Activated CD4-positive, alpha-beta T cell treated with anti-CD3 and anti-CD28 coated beads for 36 hours (primary cell): ENCODE measurements around the gene MYL9. TPM values are rescaled to one million over a fixed set of nuclear protein-coding genes. Genes with fewer than 3 reads are reported as not detected.
"Not testable (repeated sequence)": the region's sequence is repeated elsewhere in the genome, so short reads cannot be mapped to it uniquely, and the experiment has no call there.

Experiments used
- ATAC-seq: fragments of 200-7000 bp; cut with Tn5 transposase; one replicate; pipeline ENCODE4 v1.10.0; 2021; ENCODE audit warnings: mild to moderate bottlenecking, moderate library complexity
- CTCF ChIA-PET: fragments of 350-600 bp; sonication (Branson Sonifier 250); formaldehyde crosslinking; loops from one replicate; lab custom pipeline; 2021; ENCODE audit warnings: antibody characterized with exemption; lab: Charles Lee
- POLR2A ChIA-PET: fragments of 350-600 bp; sonication (Branson Sonifier 250); formaldehyde crosslinking; loops from one replicate; lab custom pipeline; 2021; ENCODE audit warnings: antibody characterized with exemption, inconsistent platforms; lab: Charles Lee
- DNase-seq: peaks from one replicate; pipeline ENCODE4 v3.0.0-alpha.2; 2020
- H3K27ac Mint-ChIP-seq: one replicate; pipeline ENCODE4 v1.8.0; 2021; ENCODE audit warnings: mixed read lengths
- H3K27me3 Mint-ChIP-seq: one replicate; pipeline ENCODE4 v1.8.0; 2021; ENCODE audit warnings: mixed read lengths
- H3K36me3 Mint-ChIP-seq: one replicate; pipeline ENCODE4 v1.8.0; 2021; ENCODE audit warnings: low read depth, mixed read lengths
- H3K4me1 Mint-ChIP-seq: one replicate; pipeline ENCODE4 v1.8.0; 2021; ENCODE audit warnings: mixed read lengths
- H3K4me3 Mint-ChIP-seq: one replicate; pipeline ENCODE4 v1.8.0; 2021; ENCODE audit warnings: mild to moderate bottlenecking, moderate library complexity, mixed read lengths
- H3K9me3 Mint-ChIP-seq: one replicate; pipeline ENCODE4 v1.8.0; 2021; ENCODE audit warnings: low read depth, mixed read lengths
- intact Hi-C, 2 experiments: fragments of 100-400 bp; cut with DNase I in 1 of 2; cut with micrococcal nuclease in 1 of 2; formaldehyde crosslinking; loops; one replicate each; pipeline versions ENCODE4 v1.14.2 to v1.15.1; 2022 to 2024; cut with DNase I, micrococcal nuclease
- total RNA-seq, 2 experiments: library from RNA; stranded (reverse); gene quantifications; one replicate each; pipeline ENCODE4 v1.2.3, GENCODE V29; 2021

MYL9 gene
- total RNA-seq, 2 experiments from 2014 or later: 0.60 to 0.66 TPM

DNA sequence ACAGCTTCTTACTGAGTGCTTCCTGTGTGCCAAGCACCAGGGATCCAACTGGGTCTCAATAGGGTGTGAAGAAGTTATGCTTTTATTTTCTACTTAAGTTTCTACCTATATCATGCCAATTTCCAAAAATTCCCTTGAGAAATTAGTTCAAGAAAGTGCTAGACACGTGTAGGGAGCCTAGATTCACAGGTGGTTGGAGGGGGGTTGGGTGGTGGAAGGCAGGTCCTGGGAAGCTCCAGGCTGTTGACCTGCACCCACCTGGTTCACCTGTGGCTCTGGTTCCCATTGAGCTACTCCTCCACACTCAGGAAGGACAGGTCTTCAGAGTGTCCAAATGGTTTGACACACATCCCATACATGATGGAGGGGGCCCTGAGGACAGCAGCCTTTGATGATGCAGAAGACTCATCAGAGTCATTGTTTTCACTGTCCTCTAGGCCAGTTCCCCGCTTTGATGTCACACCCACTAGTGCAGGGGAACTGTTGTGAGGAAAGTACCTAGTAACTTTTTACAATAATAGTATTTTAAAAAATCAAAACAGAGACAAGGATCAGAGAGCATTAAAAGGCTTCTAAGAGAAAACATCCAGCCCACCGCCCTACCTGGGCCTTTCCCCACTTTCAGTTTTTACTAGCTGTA lies 39.8 kb upstream of the MYL9 start:
- intact Hi-C loops: no loop called here
- CTCF ChIA-PET: interaction anchor here (0.6 to 1.8 kb wide), 5 partner anchors 9 to 387 kb away, joined by 3 to 6 read pairs (median 3); no protein-coding TSS in a partner anchor
- ATAC-seq (peak; percentile 49), DNase-seq (peak; percentile 25)
- peaks cover 11% of the 10 kb centered on the region for H3K36me3 Mint-ChIP-seq
- peak overlapping the region; percentile 19 for H3K27ac Mint-ChIP-seq
- peaks cover 8% of the 10 kb centered on the region for H3K4me1 Mint-ChIP-seq
- no peaks in the 10 kb centered on the region for H3K9me3 Mint-ChIP-seq
- H3K4me3 Mint-ChIP-seq: no peak overlapping the region
- POLR2A ChIA-PET: interaction anchor here (1.7 kb wide), 1 partner anchor 9 kb away, joined by 6 read pairs; no protein-coding TSS in a partner anchor
- H3K27me3 Mint-ChIP-seq: no peaks in the 10 kb centered on the region

DNA sequence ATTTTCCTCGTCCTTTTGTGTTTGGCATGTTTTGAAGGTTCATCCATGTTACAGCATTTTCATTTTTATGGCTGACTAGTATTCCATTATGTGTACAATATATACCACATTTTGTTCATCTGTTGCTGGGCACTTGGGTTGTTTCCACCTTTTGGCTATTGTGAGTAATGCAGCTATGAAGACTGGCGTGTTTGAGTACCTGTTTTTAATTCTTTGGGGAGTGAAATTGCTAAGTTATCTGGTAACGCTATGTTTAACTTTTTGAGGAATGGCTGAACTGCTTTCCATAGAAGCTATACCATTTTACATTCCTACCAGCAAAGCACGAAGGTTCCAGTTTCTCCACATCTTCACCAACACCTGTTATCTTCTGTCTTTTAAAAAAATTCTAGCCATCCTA lies 37.0 kb upstream of the MYL9 start:
- ChIA-PET CTCF (no interaction called here), POLR2A (no interaction called here)
- no peak overlapping the region for H3K4me3 Mint-ChIP-seq
- H3K27me3 Mint-ChIP-seq: no peaks in the 10 kb centered on the region
- H3K36me3 Mint-ChIP-seq: peaks cover 11% of the 10 kb centered on the region
- no peak for ATAC-seq
- intact Hi-C loops: no loop called here
- no peaks in the 10 kb centered on the region for H3K9me3 Mint-ChIP-seq
- DNase-seq: no peak
- peaks cover 8% of the 10 kb centered on the region for H3K4me1 Mint-ChIP-seq
- H3K27ac Mint-ChIP-seq: no peak overlapping the region

DNA sequence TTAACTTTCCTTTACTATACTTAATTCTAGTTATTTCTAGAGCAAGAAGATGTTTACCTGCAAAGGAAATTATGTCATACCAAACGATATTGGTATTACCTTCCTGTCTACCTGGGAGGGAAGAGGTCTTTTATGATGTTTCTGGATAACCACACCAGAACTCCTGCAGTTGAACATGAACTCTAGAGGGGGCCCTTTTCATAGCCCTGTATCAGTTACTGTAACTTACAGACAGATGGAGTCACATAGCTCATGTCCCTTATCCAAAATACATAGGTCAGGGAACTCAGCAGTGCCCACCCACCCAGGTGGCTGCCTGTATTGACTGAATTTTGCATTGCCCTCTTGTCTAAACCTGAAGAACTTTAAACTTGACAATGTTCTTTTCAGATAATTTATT lies 35.1 kb upstream of the MYL9 start:
- Mint-ChIP-seq H3K27me3 (no peaks in the 10 kb centered on the region), H3K9me3 (no peaks in the 10 kb centered on the region), H3K4me3 (no peak overlapping the region), H3K4me1 (peaks cover 8% of the 10 kb centered on the region), H3K27ac (no peak overlapping the region), H3K36me3 (peaks cover 5% of the 10 kb centered on the region)
- DNase-seq (no peak), ATAC-seq (peak; percentile 74)
- intact Hi-C loops: no loop called here
- ChIA-PET POLR2A (no interaction called here), CTCF (interaction anchor here (0.6 to 1.0 kb wide), 4 partner anchors 14 to 372 kb away, joined by 3 read pairs; no protein-coding TSS in a partner anchor)

GRCh38 chr20:36507746-36508145 lies 33.6 kb upstream of the MYL9 start:
- peaks cover 5% of the 10 kb centered on the region for H3K36me3 Mint-ChIP-seq
- ATAC-seq (no peak), DNase-seq (no peak)
- intact Hi-C loops: no loop called here
- H3K27ac Mint-ChIP-seq: no peak overlapping the region
- H3K4me3 Mint-ChIP-seq: no peak overlapping the region
- ChIA-PET CTCF (no interaction called here), POLR2A (no interaction called here)
- no peaks in the 10 kb centered on the region for H3K9me3 Mint-ChIP-seq
- H3K27me3 Mint-ChIP-seq: no peaks in the 10 kb centered on the region
- peaks cover 2% of the 10 kb centered on the region for H3K4me1 Mint-ChIP-seq

GRCh38 chr20:36519012-36519719 lies 22.2 kb upstream of the MYL9 start:
- no peaks in the 10 kb centered on the region for H3K27me3 Mint-ChIP-seq
- intact Hi-C loops: loop anchor here in 1 of 2 experiments (1.0 to 2.0 kb wide), 2 partner anchors 54 kb away; partner anchors contain the start of gene TGIF2
- ChIA-PET POLR2A (interaction anchor here (0.5 to 0.6 kb wide), 3 partner anchors 249 to 721 kb away, joined by 3 to 4 read pairs (median 3); no protein-coding TSS in a partner anchor), CTCF (interaction anchor here (0.7 kb wide), 1 partner anchor 76 kb away, joined by 3 read pairs; no protein-coding TSS in a partner anchor)
- H3K4me3 Mint-ChIP-seq: no peak overlapping the region
- ATAC-seq (peak; percentile 87), DNase-seq (peak; percentile 61)
- H3K4me1 Mint-ChIP-seq: peaks cover 14% of the 10 kb centered on the region
- H3K27ac Mint-ChIP-seq: peak overlapping the region; percentile 76
- peaks cover 2% of the 10 kb centered on the region for H3K36me3 Mint-ChIP-seq
- H3K9me3 Mint-ChIP-seq: no peaks in the 10 kb centered on the region

DNA sequence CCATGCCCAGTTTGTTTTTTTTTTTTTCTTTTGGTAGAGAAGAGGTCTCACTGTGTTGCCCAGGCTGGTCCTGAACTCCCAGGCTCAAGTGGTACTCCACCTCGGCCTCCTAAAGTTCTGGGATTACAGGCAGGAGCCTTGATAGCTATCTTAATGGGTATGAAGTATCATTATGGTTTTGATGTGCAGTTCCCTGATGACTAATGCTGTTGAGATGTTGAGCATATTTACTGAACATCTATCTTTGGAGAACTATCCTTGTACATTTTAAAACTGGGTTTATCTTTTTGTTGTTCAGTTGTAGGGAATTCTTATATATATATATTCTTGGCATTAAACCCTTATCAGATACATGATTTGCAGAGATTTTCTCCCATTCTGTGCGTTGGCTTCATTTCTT lies 21.4 kb upstream of the MYL9 start:
- no peak overlapping the region for H3K4me3 Mint-ChIP-seq
- CTCF ChIA-PET: interaction anchor here (0.7 kb wide), 1 partner anchor 75 kb away, joined by 3 read pairs; no protein-coding TSS in a partner anchor

DNA sequence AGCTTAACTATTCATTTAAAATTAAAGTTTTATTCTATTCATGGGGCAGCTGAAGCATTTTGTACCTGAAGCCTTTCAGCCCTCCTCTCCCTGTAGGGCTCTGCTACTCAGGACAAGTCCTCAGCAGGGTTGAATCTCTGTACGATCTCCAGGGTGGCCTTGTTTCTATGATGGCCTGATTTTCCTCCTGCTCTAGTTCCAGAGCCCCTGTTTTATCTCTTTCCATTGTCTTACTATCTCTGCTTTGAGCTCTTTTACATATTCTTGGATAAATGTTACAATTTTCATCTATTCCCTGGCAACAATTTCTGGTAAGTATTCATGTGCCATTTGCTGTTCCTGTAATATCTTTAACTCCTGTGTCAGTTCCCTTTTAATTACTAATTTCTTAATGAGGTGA lies 19.8 kb upstream of the MYL9 start:
- H3K27ac Mint-ChIP-seq: peak overlapping the region; percentile 59
- ATAC-seq: no peak
- no peak overlapping the region for H3K4me3 Mint-ChIP-seq
- H3K4me1 Mint-ChIP-seq: peaks cover 14% of the 10 kb centered on the region
- intact Hi-C loops: no loop called here
- H3K27me3 Mint-ChIP-seq: no peaks in the 10 kb centered on the region
- H3K9me3 Mint-ChIP-seq: no peaks in the 10 kb centered on the region
- ChIA-PET POLR2A (no interaction called here), CTCF (no interaction called here)
- no peak for DNase-seq
- H3K36me3 Mint-ChIP-seq: peaks cover 5% of the 10 kb centered on the region

More for the DNA sequence above, 21.4 kb upstream of the MYL9 start:
- H3K27ac Mint-ChIP-seq: peak overlapping the region; percentile 76
- no peaks in the 10 kb centered on the region for H3K9me3 Mint-ChIP-seq
- no peaks in the 10 kb centered on the region for H3K27me3 Mint-ChIP-seq
- DNase-seq (no peak), ATAC-seq (peak; percentile 55)
- H3K4me1 Mint-ChIP-seq: peaks cover 14% of the 10 kb centered on the region
- POLR2A ChIA-PET: no interaction called here
- intact Hi-C loops: loop anchor here in 1 of 2 experiments (1.0 to 2.0 kb wide), 2 partner anchors 53 to 55 kb away; partner anchors contain the start of gene TGIF2
- H3K36me3 Mint-ChIP-seq: peaks cover 2% of the 10 kb centered on the region

DNA sequence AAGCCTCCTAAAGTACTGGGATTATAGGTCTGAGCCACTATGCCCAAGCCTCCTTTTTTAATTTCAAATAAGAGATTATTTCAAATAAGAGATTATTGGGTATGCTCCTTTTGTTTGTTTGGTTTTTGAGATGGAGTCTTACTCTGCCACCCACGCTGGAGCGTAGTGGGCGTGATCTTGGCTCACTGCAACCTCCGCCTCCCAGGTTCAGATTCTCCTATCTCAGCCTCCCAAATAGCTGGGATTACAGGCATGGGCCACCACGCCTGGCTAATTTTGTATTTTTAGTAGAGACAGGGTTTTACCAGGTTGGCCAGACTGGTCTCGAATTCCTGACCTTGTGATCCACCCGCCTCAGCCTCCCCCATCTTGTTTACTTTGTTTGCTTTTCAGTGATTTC lies 18.9 kb upstream of the MYL9 start:
- H3K9me3 Mint-ChIP-seq, CTCF ChIA-PET, H3K4me3 Mint-ChIP-seq, H3K27me3 Mint-ChIP-seq, H3K36me3 Mint-ChIP-seq, H3K27ac Mint-ChIP-seq, intact Hi-C loops, DNase-seq, ATAC-seq: not testable (repeated sequence)
- POLR2A ChIA-PET: interaction anchor here (0.6 kb wide), 1 partner anchor 424 kb away, joined by 3 read pairs; no protein-coding TSS in a partner anchor
- peaks cover 14% of the 10 kb centered on the region for H3K4me1 Mint-ChIP-seq

GRCh38 chr20:36523341-36523740 lies 18.0 kb upstream of the MYL9 start:
- peaks cover 11% of the 10 kb centered on the region for H3K36me3 Mint-ChIP-seq
- no peaks in the 10 kb centered on the region for H3K27me3 Mint-ChIP-seq
- DNase-seq (no peak), ATAC-seq (no peak)
- H3K4me3 Mint-ChIP-seq: no peak overlapping the region
- POLR2A ChIA-PET: no interaction called here
- no peak overlapping the region for H3K27ac Mint-ChIP-seq
- CTCF ChIA-PET: no interaction called here
- no peaks in the 10 kb centered on the region for H3K9me3 Mint-ChIP-seq
- peaks cover 13% of the 10 kb centered on the region for H3K4me1 Mint-ChIP-seq
- intact Hi-C loops: no loop called here

GRCh38 chr20:36525620-36526365 lies 15.5 kb upstream of the MYL9 start:
- ChIA-PET POLR2A (no interaction called here), CTCF (interaction anchor here (1.3 kb wide), 1 partner anchor 60 kb away, joined by 5 read pairs; no protein-coding TSS in a partner anchor)
- intact Hi-C loops: no loop called here
- H3K9me3 Mint-ChIP-seq: no peaks in the 10 kb centered on the region
- H3K27ac Mint-ChIP-seq: no peak overlapping the region
- ATAC-seq (no peak), DNase-seq (no peak)
- H3K4me3 Mint-ChIP-seq: no peak overlapping the region
- H3K36me3 Mint-ChIP-seq: peaks cover 11% of the 10 kb centered on the region
- H3K4me1 Mint-ChIP-seq: no peaks in the 10 kb centered on the region
- no peaks in the 10 kb centered on the region for H3K27me3 Mint-ChIP-seq

DNA sequence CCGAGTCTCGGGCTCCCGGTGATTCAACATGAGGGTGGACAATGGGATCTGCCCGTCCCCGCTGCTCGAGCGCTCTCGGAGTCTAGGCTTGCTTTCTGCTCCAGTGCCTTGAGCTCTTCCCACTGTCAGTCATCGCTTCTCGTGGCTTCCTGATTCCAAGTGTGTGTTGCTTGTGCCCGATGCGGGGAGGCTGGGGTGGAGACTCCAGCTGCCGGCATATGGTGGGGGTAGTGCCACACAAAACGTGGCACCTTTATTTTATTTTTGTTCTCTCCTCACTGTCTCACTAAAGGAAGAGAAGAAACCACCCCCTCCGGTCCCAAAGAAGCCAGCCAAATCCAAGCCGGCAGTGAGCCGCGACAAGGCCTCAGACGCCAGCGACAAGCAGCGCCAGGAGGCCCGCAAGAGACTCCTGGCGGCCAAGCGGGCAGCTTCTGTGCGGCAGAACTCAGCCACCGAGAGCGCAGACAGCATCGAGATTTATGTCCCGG lies 14.8 kb upstream of the MYL9 start:
- ATAC-seq (no peak), DNase-seq (no peak)
- no peaks in the 10 kb centered on the region for H3K27me3 Mint-ChIP-seq
- ChIA-PET POLR2A (no interaction called here), CTCF (interaction anchor here (1.2 to 1.3 kb wide), 2 partner anchors 11 to 60 kb away, joined by 4 to 5 read pairs; no protein-coding TSS in a partner anchor)
- peaks cover 11% of the 10 kb centered on the region for H3K36me3 Mint-ChIP-seq
- no peak overlapping the region for H3K4me3 Mint-ChIP-seq
- H3K4me1 Mint-ChIP-seq: no peaks in the 10 kb centered on the region
- intact Hi-C loops: no loop called here
- H3K27ac Mint-ChIP-seq: no peak overlapping the region
- no peaks in the 10 kb centered on the region for H3K9me3 Mint-ChIP-seq
